Measurements from ENCODE around the gene POC1A.

- TF ChIP-seq, protein P1, sequence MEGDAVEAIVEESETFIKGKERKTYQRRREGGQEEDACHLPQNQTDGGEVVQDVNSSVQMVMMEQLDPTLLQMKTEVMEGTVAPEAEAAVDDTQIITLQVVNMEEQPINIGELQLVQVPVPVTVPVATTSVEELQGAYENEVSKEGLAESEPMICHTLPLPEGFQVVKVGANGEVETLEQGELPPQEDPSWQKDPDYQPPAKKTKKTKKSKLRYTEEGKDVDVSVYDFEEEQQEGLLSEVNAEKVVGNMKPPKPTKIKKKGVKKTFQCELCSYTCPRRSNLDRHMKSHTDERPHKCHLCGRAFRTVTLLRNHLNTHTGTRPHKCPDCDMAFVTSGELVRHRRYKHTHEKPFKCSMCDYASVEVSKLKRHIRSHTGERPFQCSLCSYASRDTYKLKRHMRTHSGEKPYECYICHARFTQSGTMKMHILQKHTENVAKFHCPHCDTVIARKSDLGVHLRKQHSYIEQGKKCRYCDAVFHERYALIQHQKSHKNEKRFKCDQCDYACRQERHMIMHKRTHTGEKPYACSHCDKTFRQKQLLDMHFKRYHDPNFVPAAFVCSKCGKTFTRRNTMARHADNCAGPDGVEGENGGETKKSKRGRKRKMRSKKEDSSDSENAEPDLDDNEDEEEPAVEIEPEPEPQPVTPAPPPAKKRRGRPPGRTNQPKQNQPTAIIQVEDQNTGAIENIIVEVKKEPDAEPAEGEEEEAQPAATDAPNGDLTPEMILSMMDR (IDR thresholded peaks at IDR 0.05): no peak
- no peak for TF ChIP-seq POLR2A (IDR thresholded peaks at IDR 0.05)
Observed at GRCh38 chr3:52182196-52182595, 28.0 kb upstream of the POC1A start.

Data from testis (tissue), 2 donors.